A549 (cell line): ENCODE data around the gene HCST. TPM values are rescaled to one million over a fixed set of nuclear protein-coding genes. Genes with fewer than 3 reads are reported as not detected.

Experiments
- ATAC-seq, 2 experiments: fragments of 200-7000 bp in 1 of 2; fragments of >200 bp in 1 of 2; cut with Nextera tagmentation in 1 of 2; cut with Tn5 transposase in 1 of 2; 3 replicates each; pipeline versions ENCODE4 v1.8.0 to v1.9.1; 2018 to 2020; ENCODE audit warnings: mild to moderate bottlenecking in 1 of 2, moderate library complexity in 1 of 2
- CTCF ChIA-PET: fragments of 300-600 bp; sonication (Branson Sonifier 250); formaldehyde crosslinking; extraction: SDS; loops from one replicate; lab custom pipeline; 2021; ENCODE audit warnings: antibody characterized with exemption, inconsistent platforms; lab: Yijun Ruan, JAX
- POLR2A ChIA-PET: fragments of 350-600 bp; formaldehyde crosslinking; extraction: SDS; loops from one replicate; lab custom pipeline; 2021; ENCODE audit warnings: antibody characterized with exemption, inconsistent platforms; lab: Yijun Ruan, JAX
- DNase-seq, 2 experiments: peaks; one replicate each; pipeline versions ENCODE4 v3.0.0 to v3.0.0-alpha.2; 2011 to 2016; ENCODE audit warnings: low read depth in 1 of 2, low spot score in 1 of 2
- FAIRE-seq: peaks from 2 replicates; lab custom pipeline; 2011; peaks lifted over from hg19 to GRCh38; lab: Jason Lieb, UNC
- H3K27ac ChIP-seq, 2 experiments: fragments of >200 bp; sonication (Bioruptor Twin); formaldehyde crosslinking; 3 replicates each; pipeline ENCODE4 v1.5.1; 2016 to 2017
- H3K4me1 ChIP-seq: fragments of >200 bp; sonication (Bioruptor Twin); formaldehyde crosslinking; 3 replicates; pipeline ENCODE4 v1.6.1; 2016
- H3K4me2 ChIP-seq: fragments of >200 bp; sonication (Bioruptor Twin); formaldehyde crosslinking; 3 replicates; pipeline ENCODE4 v1.6.1; 2016
- H3K4me3 ChIP-seq: fragments of >200 bp; sonication (Bioruptor Twin); formaldehyde crosslinking; 3 replicates; pipeline ENCODE4 v1.5.1; 2016
- H3K9me3 ChIP-seq: fragments of >200 bp; sonication (Bioruptor Twin); formaldehyde crosslinking; 3 replicates; pipeline ENCODE4 v1.6.1; 2016
- CBX8 ChIP-seq: fragments of 200-600 bp; sonication (generic); IDR thresholded peaks from 2 replicates; pipeline ENCODE4 v1.6.1; 2016
- E2F6 ChIP-seq: IDR thresholded peaks from 2 replicates; pipeline ENCODE4 v1.6.1; 2012; ENCODE audit warnings: low read depth, borderline replicate concordance
- EHF ChIP-seq: fragments of 250-450 bp; sonication (Bioruptor Pico); IDR thresholded peaks from 2 replicates; pipeline ENCODE4 v1.5.0; 2020; ENCODE audit warnings: mild to moderate bottlenecking
- EHMT2 ChIP-seq: fragments of 200-600 bp; sonication (generic); IDR thresholded peaks from 2 replicates; pipeline ENCODE4 v1.6.1; 2016; ENCODE audit warnings: antibody characterized with exemption, low read depth, mild to moderate bottlenecking, moderate library complexity
- ELK1 ChIP-seq: fragments of 150-350 bp; IDR thresholded peaks from 2 replicates; pipeline ENCODE4 v1.6.1; 2014; ENCODE audit warnings: low read depth, mild to moderate bottlenecking, low read length
- EP300 ChIP-seq, 2 experiments: fragments of >200 bp; sonication (Bioruptor Twin); formaldehyde crosslinking; IDR thresholded peaks; 2 replicates in 1 of 2; 3 replicates in 1 of 2; pipeline ENCODE4 v1.6.1; 2016 to 2017
- FOSL2 ChIP-seq, 2 experiments: fragments of 450-650 bp in 1 of 2; fragments of >200 bp in 1 of 2; sonication (Bioruptor Twin) in 1 of 2; formaldehyde crosslinking; IDR thresholded peaks; 2 replicates each; pipeline versions ENCODE4 v1.5.0 to v1.6.1; 2016 to 2020; ENCODE audit warnings: mild to moderate bottlenecking in 1 of 2, moderate library complexity in 1 of 2
- FOXS1 ChIP-seq: fragments of 250-450 bp; sonication (Bioruptor Pico); IDR thresholded peaks from 2 replicates; pipeline ENCODE4 v1.5.0; 2020; ENCODE audit warnings: mild to moderate bottlenecking, moderate library complexity
- GATA3 ChIP-seq: IDR thresholded peaks from 2 replicates; pipeline ENCODE4 v1.6.1; 2012; ENCODE audit warnings: borderline replicate concordance
- HES2 ChIP-seq: fragments of >200 bp; sonication (Bioruptor Twin); formaldehyde crosslinking; IDR thresholded peaks from 2 replicates; pipeline ENCODE4 v1.6.1; 2016
- HEYL ChIP-seq: fragments of 250-450 bp; sonication (Bioruptor Pico); IDR thresholded peaks from 2 replicates; pipeline ENCODE4 v1.8.0; 2021; ENCODE audit warnings: mild to moderate bottlenecking, moderate library complexity
- HMGXB4 ChIP-seq: fragments of 250-450 bp; sonication (Bioruptor Pico); IDR thresholded peaks from 2 replicates; pipeline ENCODE4 v1.5.0; 2021; ENCODE audit warnings: mild to moderate bottlenecking, moderate library complexity, borderline replicate concordance
- JUNB ChIP-seq: fragments of >200 bp; sonication (Bioruptor Twin); formaldehyde crosslinking; IDR thresholded peaks from 2 replicates; pipeline ENCODE4 v1.6.1; 2016
- MAFK ChIP-seq: fragments of 450-650 bp; IDR thresholded peaks from 2 replicates; pipeline ENCODE4 v1.6.1; 2014; ENCODE audit not compliant: partially characterized antibody
- NFE2L2 ChIP-seq: fragments of 150-350 bp; conservative IDR thresholded peaks from 2 replicates; pipeline ENCODE4 v1.6.1; 2014; ENCODE audit warnings: low read length
- NPAS2 ChIP-seq: fragments of 250-450 bp; sonication (Bioruptor Pico); IDR thresholded peaks from 2 replicates; pipeline ENCODE4 v1.8.0; 2022; ENCODE audit warnings: mild to moderate bottlenecking, moderate library complexity, borderline replicate concordance
- NR3C1 ChIP-seq: fragments of >200 bp; sonication (Bioruptor Twin); formaldehyde crosslinking; IDR thresholded peaks from 3 replicates; pipeline ENCODE4 v1.6.1; 2017
- PBX3 ChIP-seq: IDR thresholded peaks from 2 replicates; pipeline ENCODE4 v1.6.1; 2012
- PHF8 ChIP-seq: fragments of 200-600 bp; sonication (generic); IDR thresholded peaks from 2 replicates; pipeline ENCODE4 v1.6.1; 2016; ENCODE audit warnings: low read depth, mild to moderate bottlenecking, antibody characterized with exemption, moderate library complexity, borderline replicate concordance
- POLR2A ChIP-seq: IDR thresholded peaks from 2 replicates; pipeline ENCODE4 v1.6.1; 2012; ENCODE audit warnings: mild to moderate bottlenecking, low read length
- RAD21 ChIP-seq, 2 experiments: fragments of >200 bp in 1 of 2; sonication (Bioruptor Twin) in 1 of 2; formaldehyde crosslinking in 1 of 2; IDR thresholded peaks in 1 of 2; conservative IDR thresholded peaks in 1 of 2; 2 replicates in 1 of 2; 3 replicates in 1 of 2; pipeline ENCODE4 v1.6.1; 2012 to 2018; ENCODE audit warnings: inconsistent platforms in 1 of 2
- RARB ChIP-seq: fragments of 250-450 bp; sonication (Bioruptor Pico); IDR thresholded peaks from 2 replicates; pipeline ENCODE4 v1.8.0; 2021; ENCODE audit warnings: mild to moderate bottlenecking, moderate library complexity
- RNF2 ChIP-seq: fragments of 200-600 bp; sonication (generic); IDR thresholded peaks from 2 replicates; pipeline ENCODE4 v1.6.1; 2016; ENCODE audit warnings: low read depth, mild to moderate bottlenecking, antibody characterized with exemption, moderate library complexity, borderline replicate concordance
- TFCP2L1 ChIP-seq: fragments of 250-450 bp; sonication (Bioruptor Pico); IDR thresholded peaks from 2 replicates; pipeline ENCODE4 v1.5.0; 2021; ENCODE audit warnings: mild to moderate bottlenecking
- USF2 ChIP-seq: fragments of 450-650 bp; IDR thresholded peaks from 2 replicates; pipeline ENCODE4 v1.6.1; 2014; ENCODE audit warnings: antibody characterized with exemption
- WGBS: methylation state at CpG from one replicate; pipeline ENCODE4 v1.1.6; 2017; ENCODE audit errors: missing lambda C conversion rate; 5-methylcytosine and 5-hydroxymethylcytosine counted together
- polyA plus RNA-seq, 4 experiments: library from polyadenylated mRNA; depleted of rRNA in 3 of 4; stranded (reverse); fragments of >200 nt; fragmentation: RNase III in 1 of 4; extraction: RNeasy Plus Mini Kit Qiagen cat#74134 plus additional on column Dnase treatment in 1 of 4; gene quantifications; 2 replicates in 3 of 4; 3 replicates in 1 of 4; pipeline ENCODE4 v1.2.3, GENCODE V29; 2011 to 2017

HCST gene
- polyA plus RNA-seq, 2 of the 4 experiments (the other 2 are of a cell fraction): 0.49 TPM; not detected in 1

- no peak for DNase-seq
- Histone ChIP-seq H3K4me2 (no peak overlapping the region), H3K4me3 (no peak overlapping the region), H3K27ac (no peak overlapping the region), H3K9me3 (no peaks in the 10 kb centered on the region), H3K4me1 (peaks cover 19% of the 10 kb centered on the region)
- no peak for ATAC-seq
- ChIA-PET CTCF (interaction anchor here (0.5 to 5.6 kb wide), 6 partner anchors 10 to 177 kb away, joined by 3 to 40 read pairs (median 3); no protein-coding TSS in a partner anchor), POLR2A (no interaction called here)
- WGBS: 82% methylated on average over 12 of the region's 12 CpGs
- no peak for FAIRE-seq
- TF ChIP-seq POLR2A (no peak), EHF (CRISPR knock-in tag) (no peak), ELK1 (no peak), CBX8 (no peak), NR3C1 (no peak), USF2 (no peak), PBX3 (no peak), GATA3 (no peak), EP300 (IDR thresholded peaks at IDR 0.05) (no peak), TFCP2L1 (CRISPR knock-in tag) (no peak), HES2 (no peak), E2F6 (no peak), RARB (CRISPR knock-in tag) (no peak), MAFK (no peak), RAD21 (conservative IDR thresholded peaks at IDR 0.05 in 1 of 2, IDR thresholded peaks at IDR 0.05 in 1 of 2) (no peak), PHF8 (no peak), RNF2 (no peak), EHMT2 (no peak), HMGXB4 (CRISPR knock-in tag) (no peak)
These were observed 30.7 kb upstream of the HCST start for GRCh38 chr19:35871611-35872010.

GRCh38 chr19:35872180-35872579 lies 30.1 kb upstream of the HCST start:
- TF ChIP-seq RARB (CRISPR knock-in tag) (no peak), TFCP2L1 (CRISPR knock-in tag) (no peak), FOXS1 (CRISPR knock-in tag) (no peak), FOSL2 (IDR thresholded peaks at IDR 0.05) (no peak), FOSL2 (CRISPR knock-in tag; IDR thresholded peaks at IDR 0.05) (no peak), MAFK (no peak), EHMT2 (no peak), JUNB (no peak), NPAS2 (CRISPR knock-in tag) (no peak), NFE2L2 (no peak), HEYL (CRISPR knock-in tag) (no peak)
- no peak overlapping the region for H3K4me3 ChIP-seq
- no peaks in the 10 kb centered on the region for H3K9me3 ChIP-seq
- ChIA-PET POLR2A (interaction anchor here (0.7 kb wide), 1 partner anchor 182 kb away, joined by 3 read pairs; the partner anchor contains the start of gene THAP8), CTCF (interaction anchor here (0.6 to 5.6 kb wide), 8 partner anchors 9 to 181 kb away, joined by 3 to 40 read pairs (median 3); no protein-coding TSS in a partner anchor)
- ATAC-seq (no peak), FAIRE-seq (peak; percentile 70), DNase-seq (peak in 1 of 2 experiments; percentile 56)
- no peak overlapping the region for H3K27ac ChIP-seq
- 72% methylated on average over 5 of the region's 5 CpGs for WGBS
- no peak overlapping the region for H3K4me2 ChIP-seq
- peaks cover 19% of the 10 kb centered on the region for H3K4me1 ChIP-seq
